NCI-H82 treated with DMSO at 0.1 percent for 48 hours (cell line): ENCODE data around the gene UBE2O.
A peak's percentile ranks its signal among the peaks of the same experiment; 100 is the strongest.
"Not testable (repeated sequence)": the region's sequence is repeated elsewhere in the genome, so short reads cannot be mapped to it uniquely, and the experiment has no call there.

ENCODE experiments used
- DNase-seq: peaks from one replicate; lab custom pipeline; 2025; ENCODE audit not compliant: unreplicated experiment; lab: John Stamatoyannopoulos, UW

Gene UBE2O

DNA sequence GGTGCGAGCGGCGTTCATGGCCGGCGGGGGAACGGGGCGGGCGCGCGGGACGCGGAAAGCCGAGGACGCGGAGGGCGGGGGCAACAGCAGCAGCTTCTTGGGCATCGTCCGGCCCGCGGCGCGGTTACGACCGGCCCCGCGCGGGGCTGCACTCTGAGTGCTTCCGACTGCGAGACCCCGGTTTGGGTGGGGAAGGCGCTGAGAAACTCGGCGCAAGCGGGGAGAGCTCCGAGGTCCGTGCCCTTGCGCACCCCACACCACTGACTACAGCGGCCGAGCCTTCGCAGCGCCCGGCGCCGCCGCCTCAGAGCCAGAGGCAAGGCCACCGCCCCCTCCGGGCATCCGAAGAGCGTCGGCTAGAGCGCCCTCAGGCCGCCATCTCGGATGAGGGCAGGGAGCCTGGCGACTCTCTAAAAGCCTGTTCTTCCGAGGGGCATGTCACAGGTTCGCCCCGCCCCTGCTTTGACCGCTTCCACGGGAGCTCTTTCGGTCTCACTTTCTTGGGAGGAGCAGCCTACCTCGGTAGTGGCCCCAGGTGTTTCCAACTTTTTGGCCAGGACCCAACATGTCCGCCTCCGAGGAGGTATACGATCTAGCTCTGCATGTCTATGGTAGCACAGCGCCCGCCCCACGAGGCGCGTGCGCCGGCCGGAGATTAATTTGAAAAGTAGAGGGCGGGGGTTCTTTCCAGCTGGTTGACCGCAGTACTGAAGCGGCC, 99.2 kb downstream of the UBE2O start, which contains the start of gene PRPSAP1:
Gene PRPSAP1 (minus strand): TSS at position 318 of the 718 bp plus-strand sequence. CDS start 213 bp downstream, at position 105.
- DNase-seq, result peak; percentile 89

DNA sequence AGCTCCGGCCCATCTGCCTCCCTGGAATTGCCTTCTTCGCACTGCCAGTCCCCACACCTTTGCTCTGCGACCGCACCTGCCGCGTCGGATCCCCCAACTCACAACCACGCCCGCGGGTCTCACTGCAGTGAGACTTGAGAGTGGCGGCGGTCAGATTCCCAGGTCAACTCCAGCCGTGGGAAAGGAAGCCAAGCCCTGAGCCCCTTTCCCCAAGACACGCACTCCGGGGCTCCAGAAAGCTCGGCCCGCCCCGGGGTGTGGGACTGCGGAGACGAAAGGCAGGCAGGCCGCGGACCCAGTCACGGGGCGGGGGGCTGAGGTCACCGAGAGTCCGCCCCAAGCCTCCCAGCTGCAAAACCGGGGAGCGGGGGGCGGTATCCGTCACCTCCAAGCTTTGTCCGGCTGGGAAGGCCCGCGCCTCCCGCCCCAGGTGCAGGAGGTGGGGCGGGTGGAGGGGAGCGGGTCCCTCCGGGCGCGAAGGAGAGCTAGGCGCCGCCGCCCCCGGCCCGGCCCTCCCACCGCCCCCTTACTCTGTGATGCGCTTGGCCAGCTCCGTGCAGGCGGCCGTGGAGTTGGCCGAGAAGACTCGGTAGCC, 99.9 kb downstream of the UBE2O start:
- DNase-seq, result no peak

DNA sequence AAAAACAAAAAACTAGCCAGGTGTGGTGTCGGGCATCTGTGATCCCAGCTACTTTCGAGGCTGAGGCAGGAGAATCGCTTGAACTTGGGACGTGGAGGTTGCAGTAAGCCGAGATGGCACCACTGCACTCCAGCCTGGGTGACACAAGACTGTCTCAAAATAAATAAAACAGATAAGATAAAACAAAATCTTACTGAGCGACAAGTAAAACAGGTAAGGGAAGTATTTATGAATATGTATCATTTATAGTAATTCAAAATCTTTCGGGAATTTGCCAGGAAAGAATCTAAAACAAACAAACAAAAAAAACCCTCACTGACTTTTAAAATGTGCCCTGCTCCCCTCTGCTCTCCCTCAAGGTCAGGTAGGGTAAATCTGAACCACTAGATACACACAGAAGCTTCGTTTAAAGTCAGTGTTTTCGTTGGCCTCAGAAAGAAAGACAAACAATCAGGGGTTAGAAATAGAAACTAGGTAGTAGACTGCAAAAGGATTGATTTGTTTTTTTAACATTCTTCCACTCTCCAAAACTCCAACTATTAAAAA, 101.4 kb downstream of the UBE2O start:
- DNase-seq, result no peak

DNA sequence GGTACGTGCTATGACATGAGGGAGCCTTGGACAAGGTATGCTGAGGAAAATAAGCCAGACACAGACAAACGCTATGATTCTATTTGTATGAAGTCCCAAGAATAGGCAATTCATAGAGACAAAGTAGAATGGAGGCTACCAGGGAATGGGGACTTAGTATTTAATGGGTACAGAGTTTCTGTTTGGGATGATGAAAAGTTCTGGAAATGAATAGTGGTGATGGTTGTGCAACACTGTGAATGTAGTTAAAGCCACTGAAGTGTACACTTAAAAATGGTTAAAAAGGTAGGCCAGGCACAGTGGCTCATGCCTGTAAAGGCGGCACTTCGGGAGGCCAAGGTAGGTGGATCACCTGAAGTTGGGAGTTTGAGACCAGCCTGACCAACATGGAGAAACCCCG, 102.5 kb downstream of the UBE2O start:
- DNase-seq, result no peak

DNA sequence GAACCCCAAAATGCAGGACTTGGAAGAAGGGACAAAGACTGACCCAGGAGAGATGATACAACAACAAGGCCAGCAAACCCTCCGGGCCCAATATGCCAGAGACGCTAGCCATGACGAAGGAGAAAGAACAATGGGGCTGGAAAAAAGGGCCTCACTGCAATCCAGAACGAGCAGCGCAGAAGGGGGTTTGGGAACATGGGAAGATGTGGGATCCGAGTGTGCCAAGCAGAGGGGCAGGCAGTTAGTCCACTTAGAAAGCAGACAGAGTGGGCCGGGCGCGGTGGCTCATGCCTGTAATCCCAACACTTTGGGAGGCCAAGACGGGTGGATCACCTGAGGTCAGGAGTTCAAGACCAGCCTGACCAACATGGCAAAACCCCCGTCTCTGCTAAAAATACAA, 106.0 kb downstream of the UBE2O start:
- DNase-seq, result not testable (repeated sequence)

DNA sequence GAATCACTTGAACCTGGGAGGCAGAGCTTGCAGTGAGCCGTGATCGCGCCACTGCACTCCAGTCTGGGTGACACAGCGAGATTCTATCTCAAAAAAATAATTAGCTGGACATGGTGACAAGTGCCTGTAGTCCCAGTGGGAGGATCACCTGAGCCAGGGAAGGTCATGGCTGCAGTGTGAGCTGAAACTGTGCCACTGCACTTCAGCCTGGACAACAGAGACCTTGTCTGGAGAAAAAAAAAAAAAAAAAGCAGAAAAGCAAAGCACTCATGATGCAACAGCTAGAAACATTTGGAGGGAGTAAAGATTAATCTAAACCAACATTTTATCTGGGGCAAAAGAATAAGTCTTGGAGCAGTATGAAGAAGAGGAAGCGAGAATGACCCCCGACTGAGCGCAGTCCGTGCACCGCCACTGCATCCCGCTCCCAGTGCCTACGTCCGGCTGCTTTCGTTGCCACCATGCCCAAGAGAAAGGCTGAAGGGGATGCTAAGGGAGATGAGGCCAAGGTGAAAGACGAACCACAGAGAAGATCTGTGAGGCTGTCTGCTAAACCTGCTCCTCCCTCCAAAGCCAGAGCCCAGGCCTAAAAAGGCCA, 107.5 kb downstream of the UBE2O start:
- no peak for DNase-seq

DNA sequence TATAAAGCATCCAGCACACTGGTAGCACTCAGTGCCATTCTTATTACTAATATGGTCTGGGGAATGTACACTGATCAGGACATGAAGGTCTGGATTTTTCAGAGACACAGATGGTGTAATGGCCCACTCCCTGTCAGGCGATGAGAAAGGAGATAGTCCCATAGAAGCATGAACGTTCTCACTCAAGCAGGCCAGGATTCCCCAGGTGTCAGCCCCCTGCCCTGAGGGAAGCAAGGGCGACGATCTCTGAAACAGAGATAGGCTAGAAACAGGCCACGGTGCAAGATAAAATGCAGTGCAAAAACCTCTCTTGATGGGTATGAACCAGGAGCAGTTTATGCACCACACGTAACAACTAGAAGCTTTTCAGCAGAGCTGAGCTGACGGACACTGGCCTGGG, 109.8 kb downstream of the UBE2O start:
- DNase-seq, result no peak

DNA sequence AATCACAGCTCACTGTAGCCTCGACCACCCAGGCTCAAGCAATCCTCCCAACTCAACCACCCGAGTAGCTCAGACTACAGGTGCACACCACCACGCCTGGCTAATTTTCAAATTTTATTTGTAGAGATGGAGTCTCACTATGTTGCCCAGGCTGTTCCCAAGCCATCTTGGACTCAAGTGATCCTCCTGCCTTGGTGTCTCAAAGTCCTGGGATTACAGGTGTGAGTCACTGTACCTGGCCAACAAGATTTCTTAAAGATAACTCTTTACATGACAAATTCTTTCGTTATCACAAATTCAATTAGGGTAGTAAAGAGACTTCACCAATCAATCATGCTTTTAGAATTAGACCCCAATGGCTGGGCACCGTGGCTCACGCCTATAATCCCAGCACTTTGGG, 111.7 kb downstream of the UBE2O start:
- DNase-seq, result no peak
